GM12865 (cell line): ENCODE data around the gene ZC3H7B.

Experiments
- DNase-seq: peaks from one replicate; pipeline ENCODE4 v3.0.0; 2010; ENCODE audit warnings: low read depth
- H3K4me3 ChIP-seq: 2 replicates; pipeline ENCODE4 v1.5.1; 2011; ENCODE audit warnings: mild to moderate bottlenecking, low read depth, low read length, control low read depth
- TF ChIP-seq, protein P1 (sequence below): IDR thresholded peaks from 2 replicates; pipeline ENCODE4 v1.5.1; 2011; ENCODE audit warnings: low read length, control low read depth, low read depth, inconsistent platforms; ENCODE audit not compliant: insufficient read depth; ENCODE audit errors: missing control alignments

The ZC3H7B gene

DNA sequence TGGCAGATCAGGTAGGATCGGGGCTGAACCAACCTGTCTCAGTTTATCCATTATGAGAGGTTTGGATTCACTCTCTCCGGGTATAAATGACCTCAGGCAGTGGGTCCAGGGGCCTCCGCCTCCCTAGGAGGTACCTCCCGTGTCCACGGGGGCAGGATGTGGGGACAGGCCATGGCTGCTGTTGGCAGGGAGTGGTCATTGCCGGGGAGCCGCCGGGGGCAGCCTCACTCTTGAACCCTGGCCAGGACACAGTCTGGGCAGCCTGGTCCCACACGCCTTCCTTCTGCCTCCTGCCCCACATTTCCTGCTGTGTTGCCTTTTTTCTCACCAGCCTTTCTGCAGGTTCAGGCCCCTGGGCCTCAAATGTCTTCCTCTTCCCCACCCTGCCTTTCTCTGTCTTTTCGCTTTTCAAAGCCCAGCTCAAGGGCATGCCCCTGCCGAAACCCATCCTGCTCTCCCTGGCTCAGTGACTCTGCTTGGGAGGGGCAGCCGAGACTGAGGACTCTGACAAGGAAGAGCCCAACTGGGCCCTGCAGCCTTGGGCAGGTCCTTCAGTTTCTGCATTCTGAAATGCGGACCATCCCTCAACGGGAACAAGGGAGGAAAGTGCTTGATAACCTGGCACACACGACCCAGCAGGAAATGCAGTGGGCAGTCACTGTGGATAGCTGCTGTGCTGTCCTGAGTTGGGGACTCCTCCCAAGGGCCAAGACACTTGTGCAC is 31.1 kb downstream of the ZC3H7B start:
- no peak for DNase-seq
- no peak overlapping the region for H3K4me3 ChIP-seq
- TF ChIP-seq, protein P1, sequence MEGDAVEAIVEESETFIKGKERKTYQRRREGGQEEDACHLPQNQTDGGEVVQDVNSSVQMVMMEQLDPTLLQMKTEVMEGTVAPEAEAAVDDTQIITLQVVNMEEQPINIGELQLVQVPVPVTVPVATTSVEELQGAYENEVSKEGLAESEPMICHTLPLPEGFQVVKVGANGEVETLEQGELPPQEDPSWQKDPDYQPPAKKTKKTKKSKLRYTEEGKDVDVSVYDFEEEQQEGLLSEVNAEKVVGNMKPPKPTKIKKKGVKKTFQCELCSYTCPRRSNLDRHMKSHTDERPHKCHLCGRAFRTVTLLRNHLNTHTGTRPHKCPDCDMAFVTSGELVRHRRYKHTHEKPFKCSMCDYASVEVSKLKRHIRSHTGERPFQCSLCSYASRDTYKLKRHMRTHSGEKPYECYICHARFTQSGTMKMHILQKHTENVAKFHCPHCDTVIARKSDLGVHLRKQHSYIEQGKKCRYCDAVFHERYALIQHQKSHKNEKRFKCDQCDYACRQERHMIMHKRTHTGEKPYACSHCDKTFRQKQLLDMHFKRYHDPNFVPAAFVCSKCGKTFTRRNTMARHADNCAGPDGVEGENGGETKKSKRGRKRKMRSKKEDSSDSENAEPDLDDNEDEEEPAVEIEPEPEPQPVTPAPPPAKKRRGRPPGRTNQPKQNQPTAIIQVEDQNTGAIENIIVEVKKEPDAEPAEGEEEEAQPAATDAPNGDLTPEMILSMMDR, result no peak

DNA sequence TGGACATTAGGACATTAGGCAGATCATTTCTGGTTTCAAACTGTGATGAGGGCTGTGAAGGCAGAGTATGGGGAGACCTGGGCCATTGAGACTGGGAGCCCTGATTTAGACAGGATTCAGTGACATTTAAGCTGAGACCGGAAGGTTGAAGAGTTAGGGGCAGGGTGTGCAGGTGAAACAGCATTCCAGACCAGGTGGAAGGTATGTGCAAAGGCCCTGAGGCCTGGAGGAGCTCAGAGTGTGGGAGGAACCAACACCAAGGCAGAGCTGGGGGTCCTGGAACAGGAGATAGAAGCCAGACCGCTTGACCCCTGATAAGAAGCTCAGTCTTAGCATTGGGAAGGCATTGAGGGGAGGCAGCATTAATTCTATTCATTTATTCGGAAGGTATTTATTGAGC is 32.5 kb downstream of the ZC3H7B start:
- TF ChIP-seq, protein P1, result no peak
- no peak overlapping the region for H3K4me3 ChIP-seq
- no peak for DNase-seq

DNA sequence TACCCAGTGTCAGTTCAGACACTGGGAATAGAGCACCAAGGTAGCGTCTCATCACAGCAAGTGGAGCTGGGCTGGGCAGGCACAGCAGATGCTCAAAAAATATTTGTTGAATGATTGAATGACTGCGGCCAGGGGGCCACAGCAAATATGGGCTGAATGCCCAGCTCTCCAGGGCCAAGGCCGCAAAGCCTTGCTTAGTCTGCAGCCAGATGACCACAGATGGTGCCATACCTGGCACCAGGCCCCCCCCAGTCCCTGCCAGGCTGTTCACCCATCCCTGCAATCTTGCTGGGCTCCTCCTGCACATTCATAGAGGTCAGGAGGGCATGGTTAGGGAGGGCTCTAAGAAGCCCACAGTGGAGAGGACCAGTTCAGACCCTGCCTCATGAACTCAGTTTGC is 32.9 kb downstream of the ZC3H7B start:
- no peak overlapping the region for H3K4me3 ChIP-seq
- TF ChIP-seq, protein P1, result no peak
- DNase-seq, result no peak

DNA sequence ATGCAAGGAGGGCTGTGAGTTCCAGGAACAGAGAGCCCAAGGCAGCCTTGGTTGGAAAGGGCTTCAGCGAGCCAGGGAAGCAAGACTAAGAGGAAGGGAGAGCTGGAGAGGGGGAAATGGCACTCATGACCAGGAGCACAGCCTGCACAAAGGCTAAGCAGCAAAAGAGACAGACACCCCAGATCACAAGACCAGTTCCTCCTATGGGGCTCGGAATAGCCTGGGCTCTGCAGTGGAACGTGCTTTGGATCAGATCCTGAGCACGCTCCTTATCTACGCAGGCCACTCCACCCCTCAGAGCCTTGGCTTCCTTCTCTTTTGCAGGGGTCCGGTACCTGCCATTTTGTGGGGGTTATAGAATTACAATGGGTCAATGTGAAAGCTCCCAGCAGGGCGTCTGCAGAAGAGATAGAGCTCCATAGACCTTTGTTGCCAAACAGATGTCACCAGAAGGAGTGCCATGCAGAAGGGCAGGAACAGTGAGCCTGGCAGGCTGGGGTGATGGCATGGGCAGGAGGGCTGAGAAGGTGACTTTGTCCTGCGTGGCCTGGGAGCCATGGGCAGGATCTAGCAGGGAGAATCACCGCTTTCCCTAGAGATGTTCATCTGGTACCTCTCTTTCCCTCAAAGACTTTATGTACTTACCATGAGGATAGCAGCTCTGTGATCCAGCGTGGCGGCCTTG is 33.8 kb downstream of the ZC3H7B start:
- TF ChIP-seq, protein P1, result no peak
- H3K4me3 ChIP-seq, result no peak overlapping the region

DNA sequence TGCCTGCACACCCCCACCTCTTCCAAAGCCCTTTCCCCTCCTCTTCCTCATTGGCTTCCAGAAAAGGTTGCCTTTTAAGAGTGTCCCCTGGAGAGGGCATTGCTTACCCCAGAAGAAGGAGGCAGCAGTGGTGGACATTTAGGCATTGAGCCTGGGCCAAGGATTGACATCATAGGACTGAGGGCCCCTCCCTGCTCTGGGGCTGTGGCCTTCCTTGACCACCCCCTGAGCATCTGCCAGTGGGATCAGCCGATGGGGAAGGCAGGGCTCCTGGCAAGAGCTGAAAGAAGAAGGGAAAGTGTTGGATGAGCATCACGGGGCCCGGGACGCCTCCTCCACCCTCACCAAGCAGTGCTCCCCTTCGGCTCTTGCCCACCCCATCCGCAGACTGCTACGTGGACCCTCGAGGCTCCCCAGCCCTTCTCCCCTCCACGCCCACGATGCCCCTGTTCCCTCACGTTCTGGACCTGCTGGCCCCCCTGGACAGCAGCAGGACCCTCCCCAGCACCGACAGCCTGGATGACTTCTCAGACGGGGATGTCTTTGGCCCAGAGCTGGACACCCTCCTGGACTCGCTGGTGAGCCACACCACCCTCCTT is 37.4 kb downstream of the ZC3H7B start:
- DNase-seq, result no peak
- TF ChIP-seq, protein P1, result no peak
- H3K4me3 ChIP-seq, result no peak overlapping the region

More for the DNA sequence above, 33.8 kb downstream of the ZC3H7B start:
- no peak for DNase-seq

DNA sequence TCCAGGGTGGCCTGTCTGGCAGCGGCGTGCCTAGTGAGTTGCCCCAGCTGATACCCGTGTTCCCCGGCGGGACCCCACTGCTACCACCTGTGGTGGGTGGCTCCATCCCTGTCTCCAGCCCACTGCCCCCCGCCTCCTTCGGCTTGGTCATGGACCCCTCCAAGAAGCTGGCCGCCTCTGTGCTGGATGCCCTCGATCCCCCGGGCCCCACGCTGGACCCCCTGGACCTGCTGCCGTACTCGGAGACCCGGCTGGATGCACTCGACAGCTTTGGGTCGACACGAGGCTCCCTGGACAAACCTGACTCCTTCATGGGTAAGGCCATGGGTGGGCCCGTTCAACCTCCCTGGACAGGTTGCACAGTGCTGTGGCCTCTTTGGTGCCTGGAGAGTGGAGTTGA is 38.5 kb downstream of the ZC3H7B start:
- DNase-seq, result no peak
- H3K4me3 ChIP-seq, result no peak overlapping the region
- TF ChIP-seq, protein P1, result no peak
